Kidney tubule cell (primary cell): Measurements from ENCODE around the gene NPAS2.

Experiments
- DNase-seq: peaks from one replicate; pipeline ENCODE4 v3.0.0-alpha.2; 2018; ENCODE audit warnings: low spot score

NPAS2 gene

DNA sequence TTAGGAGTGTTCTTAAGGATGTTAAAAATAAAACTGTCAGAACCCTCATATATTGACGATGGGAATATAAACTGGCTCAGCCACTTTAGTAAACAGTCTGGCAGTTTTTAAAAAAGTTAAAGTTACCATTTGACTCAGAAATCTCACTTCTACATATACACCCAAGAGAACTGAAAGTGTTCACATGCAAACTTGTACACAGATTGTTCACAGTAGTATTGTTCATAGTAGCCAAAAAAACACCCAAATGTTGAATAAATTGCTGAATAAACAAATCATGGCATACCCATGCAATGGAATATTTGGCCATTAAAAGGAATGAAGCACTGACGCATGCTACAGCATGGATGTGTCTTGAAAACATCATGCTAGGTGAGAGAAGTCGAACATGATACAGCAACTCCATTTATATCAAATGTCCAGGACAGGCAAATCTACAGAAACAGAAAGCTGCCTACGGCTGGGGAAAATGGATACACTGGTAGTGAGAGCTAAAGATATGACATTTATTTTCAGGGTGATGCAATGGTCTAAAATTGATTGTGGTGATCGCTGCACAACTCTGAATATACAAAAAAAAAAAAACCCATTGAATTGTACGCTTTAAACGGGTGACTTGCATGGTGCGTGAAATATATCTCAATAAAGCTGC is 192.2 kb downstream of the NPAS2 start:
- DNase-seq: no peak

DNA sequence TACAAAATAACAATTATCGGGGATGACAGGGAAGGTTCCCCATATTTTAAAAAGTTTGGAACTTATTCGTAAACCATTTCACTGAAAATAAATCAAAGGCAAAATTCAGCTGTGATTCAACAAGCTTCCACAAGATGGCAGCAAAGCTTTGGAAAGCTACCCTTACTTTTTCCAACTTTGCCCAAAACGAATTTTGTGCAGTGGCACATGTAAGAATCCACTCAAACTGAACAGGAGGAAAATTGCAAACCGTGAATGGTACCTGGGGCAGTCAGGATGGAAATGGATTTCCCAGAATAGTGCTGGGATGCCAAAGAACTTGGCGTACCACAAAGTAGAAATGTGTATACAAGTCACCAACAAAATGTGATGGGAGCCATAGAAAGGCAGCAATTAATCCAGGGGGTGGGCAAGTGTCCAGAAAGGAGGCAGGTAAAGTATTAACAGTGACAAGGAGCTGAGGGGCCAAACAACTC is 192.8 kb downstream of the NPAS2 start:
- peak; percentile 53 for DNase-seq

DNA sequence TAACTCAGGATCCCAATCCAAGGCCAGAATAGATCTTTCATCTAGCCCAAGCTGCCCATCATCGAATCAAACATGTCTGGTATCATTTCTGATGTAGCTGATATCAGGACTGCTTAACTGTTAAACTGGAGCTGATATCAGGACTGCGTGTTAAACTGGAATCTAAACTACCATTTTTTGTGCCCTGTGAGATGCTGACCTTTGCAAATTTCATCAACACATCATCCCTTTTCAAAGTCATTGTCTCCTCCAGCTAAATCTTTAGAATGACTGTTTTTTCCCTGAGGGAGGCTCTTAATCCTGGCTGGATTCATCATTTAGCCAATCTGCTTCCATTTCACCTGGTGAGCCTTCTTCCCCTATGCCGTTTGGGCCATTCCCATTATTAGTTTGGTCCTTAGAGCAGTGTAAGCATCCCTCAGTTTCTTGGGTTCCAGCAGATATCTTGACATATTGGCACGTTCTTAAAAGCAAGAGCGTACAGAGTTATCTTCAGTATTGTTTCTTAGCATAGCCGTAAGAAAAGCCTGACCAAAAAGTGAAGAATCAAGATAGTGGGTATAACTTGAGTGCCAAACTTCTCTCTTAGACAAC is 194.4 kb downstream of the NPAS2 start:
- no peak for DNase-seq

DNA sequence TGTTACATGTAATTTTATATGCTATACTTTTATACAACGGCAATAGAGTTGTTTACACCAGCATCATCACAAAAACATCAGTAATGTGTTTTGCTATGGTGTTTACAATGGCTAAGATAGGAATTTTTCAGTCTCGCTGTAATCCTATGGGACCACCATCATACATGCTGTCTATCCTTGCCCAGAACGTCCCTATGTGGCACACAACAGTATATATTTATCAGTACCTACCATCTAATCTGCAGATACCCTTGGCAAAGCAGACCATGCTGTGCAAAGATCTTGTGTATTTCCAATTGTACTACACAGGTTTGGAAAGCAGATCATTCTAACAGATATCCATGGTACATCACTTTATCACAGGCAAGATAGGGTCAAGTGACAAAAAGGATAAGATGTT is 197.4 kb downstream of the NPAS2 start:
- no peak for DNase-seq

DNA sequence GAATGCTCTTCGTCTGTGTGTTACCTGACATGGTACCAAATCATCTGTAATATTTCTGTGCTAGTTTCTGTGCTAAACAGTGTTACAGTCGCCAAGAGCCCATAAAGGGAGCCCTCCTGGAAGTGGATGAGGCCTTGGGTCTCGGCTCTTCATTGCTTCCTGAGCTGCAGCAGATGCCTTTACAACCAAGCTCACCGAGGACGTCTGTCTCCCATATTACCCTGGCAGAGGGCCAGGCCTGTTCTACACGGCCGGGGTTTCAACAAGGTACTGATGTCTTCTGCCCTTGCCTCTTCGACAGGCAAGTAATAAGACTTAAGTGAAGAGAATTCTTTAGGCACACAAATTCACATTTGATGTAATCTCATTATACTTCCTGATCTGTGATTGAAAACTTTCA is 199.0 kb downstream of the NPAS2 start:
- no peak for DNase-seq

DNA sequence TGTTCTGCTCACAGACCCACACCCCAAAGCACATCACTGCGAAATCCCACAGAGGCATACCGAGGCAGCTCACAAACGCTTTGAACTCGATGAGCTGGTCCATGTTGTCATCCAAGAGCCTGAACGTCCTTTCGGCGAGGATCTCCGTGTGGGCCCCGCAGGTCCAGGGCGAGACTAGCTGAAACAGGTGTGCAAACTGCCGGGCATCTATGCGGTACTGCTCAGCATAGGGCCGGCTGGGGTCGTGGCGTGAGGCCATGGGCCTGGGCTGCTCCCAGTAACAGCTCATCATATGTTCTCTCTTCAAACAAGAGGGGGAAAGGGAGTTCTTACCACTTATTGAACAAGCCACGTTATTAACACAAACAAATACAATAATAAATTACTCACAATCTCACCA is 202.3 kb downstream of the NPAS2 start:
- no peak for DNase-seq

DNA sequence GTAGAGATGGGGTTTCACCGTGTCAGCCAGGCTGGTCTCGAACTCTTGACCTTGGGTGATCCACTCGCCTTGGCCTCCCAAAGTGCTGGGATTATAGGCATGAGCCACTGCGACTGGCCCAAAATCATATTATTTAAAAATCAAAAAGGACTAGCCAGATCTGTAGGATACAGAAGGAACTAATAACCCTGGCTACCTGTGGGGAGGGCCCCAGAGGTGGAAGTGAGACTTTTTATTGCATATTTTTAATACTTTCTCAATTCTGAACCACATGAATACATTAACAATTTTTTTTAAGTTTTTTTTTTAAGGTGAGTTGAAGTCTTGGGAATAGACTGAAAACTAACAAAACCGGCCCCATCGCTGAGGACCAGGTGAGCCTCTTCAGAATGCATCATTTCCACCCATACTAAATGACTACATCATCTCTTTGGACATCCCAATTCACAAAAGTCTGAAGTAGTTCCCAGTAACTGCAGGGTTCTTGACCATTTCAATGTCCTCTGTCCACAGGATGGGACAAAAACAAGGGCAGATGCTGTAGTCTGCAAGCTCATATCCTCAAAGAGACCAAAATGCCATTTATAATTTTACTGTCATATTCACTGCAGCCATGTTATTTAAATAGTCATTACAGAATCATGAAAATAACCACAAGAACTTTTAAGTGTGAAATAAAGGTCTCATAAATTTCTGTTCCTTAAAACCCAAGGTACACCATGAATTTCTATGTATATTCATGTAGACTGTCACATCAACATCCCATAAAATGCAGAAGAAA is 203.6 kb downstream of the NPAS2 start:
- DNase-seq: no peak

DNA sequence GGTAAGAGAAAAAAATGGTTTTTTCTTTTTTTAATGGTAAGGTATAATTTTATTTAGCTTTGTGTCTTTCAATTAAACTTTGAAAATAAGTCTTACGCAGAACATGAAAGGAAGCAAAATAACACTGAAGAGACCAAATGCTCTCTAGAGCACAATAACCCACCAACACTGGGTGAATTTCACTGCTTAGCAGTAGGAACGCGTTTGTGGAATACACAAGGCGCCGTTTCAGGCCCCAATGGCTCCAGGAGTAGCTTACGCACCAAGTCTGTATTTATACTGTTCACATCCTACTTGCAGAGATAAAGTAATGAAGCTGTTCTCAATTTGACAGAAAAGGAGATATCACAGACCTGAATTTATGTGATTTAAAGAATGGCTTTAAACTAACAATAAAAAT is 205.6 kb downstream of the NPAS2 start:
- DNase-seq: no peak

DNA sequence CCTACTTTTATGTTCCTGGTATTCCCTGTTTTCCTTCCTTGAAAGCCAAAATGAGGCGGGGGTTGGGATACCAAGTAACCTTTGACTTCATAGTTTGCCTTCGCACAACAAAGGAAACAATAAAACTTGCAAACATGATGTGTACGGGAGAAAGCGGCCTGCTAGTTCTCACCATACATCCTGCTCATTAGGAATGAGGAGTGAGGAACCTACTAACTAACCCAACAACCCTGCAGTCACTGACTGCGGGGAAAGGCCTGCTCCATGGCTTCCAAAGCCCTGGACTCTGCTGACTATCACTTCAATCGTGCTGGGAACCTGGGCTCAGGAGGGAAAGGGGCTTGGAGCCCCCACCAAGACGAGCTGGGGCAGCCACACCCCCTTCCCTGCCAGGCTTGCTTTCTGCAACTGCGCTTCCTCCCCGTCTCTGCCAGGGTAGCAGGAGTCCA is 206.3 kb downstream of the NPAS2 start:
- DNase-seq: no peak

DNA sequence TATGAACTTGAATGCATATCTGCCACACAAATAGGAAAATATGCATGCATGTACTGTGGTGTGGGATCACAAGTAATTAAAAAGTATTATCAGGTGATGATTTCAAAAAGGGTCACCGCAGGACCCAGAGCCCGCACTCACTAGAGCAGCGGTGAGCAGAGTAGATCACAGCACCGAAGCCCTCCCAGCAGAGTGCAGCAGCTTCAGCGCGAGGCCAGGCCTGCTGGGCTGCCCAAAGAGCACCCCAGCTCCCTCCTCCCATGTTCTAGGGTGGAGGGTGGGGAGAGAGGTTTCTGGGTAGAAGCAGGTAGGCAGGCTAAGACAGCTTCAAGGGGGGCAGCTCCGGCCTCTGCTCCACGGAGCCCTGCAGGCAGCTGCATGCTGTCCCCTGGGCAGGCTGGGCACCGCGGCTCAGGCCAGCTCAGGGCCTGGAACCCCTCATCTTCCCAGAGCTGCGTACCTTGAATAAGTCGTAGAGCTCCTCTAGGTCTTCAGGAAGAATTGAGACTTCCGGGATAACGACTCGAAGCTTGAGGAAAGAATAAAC is 207.1 kb downstream of the NPAS2 start:
- no peak for DNase-seq

DNA sequence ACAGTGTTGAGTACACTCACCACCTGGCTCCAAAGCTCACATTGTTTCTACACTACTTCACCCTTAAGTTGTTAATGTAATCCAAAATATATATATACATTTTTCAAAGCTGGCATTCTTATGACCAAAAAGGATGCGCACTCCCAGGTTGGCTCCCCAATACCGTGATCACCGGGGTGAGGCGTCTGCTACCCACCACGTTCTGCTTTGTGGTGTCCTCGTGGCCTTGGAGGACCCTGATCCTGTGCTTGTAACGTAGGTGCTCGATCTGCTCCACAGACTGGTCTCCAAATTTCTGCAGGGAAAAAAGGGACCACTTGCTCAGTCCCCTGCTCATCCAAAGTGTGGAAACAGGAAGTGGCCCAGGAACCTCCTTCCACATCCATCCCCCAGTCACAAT is 207.9 kb downstream of the NPAS2 start:
- DNase-seq: no peak

DNA sequence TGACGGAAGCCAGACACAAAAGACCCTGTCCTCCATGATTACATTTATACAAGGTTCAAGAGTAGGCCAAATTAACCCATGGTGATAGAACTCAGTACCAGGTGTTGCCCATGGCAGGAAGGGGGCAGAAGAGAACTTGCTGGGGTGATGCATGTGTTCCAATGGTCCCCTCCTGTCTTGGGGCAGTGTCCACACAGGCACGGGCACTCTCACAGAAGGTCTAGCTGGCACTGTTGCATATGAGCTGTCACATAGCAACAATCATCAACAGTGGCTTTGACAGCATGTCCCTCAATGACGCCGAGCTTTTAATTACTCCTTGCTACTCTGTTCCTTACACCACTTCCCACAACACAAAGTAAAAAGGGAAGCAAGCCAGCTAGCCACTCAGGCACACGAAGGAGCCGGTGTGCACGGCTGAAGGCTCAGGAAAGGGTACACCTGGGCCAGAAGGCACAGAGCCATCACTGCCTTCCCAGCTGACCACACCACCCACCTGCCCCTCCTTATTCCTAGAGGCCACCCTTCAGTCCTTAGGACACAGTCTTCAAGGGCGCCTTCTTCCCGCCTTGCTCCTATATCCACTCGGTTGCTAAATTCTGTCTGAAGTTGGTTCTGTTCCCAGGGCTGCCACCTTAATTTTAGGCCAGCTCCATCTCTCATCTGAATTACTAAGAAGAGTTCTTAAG is 211.1 kb downstream of the NPAS2 start:
- DNase-seq: no peak

DNA sequence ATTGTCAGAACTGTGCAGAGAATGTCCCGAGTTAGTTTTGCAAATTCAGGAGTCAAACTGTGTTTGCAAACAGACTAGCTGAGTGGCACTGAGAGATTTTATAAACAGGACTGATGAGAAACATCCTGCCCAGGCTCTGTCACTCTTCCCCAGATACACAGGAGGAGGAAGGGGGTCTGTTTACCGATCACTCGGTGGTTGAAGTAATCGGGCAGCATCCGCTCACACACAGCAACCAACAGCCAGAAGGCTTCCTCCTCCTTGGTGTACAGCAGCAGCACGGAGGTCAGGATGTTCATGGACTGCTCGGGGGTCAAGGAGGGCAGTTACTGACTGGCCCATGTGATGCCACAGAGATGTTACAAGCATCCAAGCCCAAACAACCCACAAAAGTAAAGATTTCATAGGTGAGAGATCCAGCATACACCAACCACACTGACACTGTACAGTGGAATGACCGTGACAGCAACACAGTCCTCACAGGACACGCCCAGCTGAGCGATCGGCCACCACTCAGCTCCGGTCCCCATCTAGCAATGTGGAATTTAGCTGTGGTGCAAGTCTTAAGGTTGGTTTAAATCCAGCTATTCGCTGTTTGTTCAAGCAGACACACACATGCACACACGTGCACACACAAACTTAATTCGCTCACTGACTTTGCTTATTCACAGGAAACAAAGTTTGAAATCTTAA is 212.3 kb downstream of the NPAS2 start:
- DNase-seq: no peak

DNA sequence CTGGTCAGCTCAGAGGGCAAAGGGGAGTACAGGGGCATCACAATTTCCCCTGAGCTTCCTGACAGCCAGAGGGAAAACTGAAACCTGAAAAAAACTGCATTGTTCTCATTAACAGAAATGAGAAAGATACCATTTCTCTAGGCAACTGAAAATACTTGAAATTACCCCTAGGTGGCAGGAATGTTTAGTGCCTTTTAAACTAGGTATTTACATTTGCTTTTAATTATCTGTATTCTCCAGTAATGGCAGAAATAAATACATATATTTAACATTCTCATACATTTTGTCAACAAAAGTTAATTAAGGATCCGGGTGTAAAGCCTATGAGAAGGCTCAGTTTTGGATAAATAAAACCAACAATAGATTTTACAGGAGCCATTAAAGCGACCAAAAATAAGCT is 216.6 kb downstream of the NPAS2 start:
- peak; percentile 35 for DNase-seq

DNA sequence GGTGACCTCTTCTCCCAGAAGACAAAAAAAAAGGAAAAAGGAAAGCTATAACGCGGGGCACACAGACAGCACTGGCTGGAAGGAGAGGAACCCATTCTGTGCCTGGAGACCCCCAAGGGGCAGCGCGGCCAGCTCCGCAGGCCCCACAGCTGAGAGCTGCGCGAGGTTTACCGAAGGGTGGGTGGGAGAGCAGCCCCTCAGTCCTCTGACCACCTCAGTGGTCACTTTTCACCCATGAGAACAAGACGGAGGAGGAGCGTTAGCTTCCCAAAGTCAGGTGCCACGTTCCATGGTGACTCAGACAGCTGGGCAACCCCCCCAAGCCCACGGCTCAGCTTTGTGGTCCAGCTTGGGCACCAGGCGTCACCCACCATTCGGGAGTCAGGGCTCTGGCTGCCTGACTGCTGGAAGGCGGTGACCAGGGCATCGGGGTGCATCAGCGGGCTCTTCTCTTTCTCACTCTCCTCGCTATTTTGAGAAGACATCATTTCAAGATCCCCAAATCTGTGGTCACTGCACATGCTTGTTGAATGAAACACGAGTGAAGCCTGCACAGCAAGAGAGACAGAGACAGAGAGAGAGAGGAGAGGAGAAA is 217.3 kb downstream of the NPAS2 start:
- DNase-seq: no peak

DNA sequence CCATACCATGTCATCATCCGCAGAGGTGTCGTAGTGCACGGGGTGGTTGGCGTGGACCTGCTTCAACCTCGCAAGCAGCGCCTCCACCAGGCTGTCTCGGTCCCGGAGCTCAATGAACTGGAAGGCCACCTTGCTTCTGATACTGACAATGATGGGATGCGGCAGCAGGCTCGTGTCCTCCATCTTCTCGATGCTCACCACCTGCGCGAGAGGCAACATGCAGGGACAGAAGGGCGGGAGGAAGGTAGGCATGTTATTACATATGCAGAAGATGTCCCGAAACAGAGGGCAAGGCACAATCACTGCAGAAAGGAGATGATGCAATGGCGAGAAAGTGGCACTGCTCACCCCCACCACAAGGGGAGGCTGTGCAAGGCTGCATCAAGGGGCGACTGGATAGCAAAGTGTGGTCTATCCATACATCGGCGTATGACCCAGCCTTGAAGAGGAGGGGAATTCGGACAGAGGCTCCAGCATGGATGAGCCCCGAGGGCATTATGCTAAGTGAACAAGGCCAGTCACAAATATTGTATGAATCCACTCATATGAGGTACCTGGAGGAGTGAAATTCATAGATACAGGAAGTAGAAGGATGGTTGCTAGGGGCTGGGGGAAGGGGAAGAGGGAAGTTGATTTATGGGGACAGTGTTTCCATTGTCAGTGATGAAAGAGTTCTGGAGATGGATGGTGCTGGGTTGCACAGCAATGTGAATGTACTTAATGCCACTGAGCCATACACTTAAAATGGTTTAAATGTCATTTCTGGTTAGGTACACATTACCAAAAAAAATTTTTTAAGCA is 218.7 kb downstream of the NPAS2 start:
- DNase-seq: peak; percentile 18

DNA sequence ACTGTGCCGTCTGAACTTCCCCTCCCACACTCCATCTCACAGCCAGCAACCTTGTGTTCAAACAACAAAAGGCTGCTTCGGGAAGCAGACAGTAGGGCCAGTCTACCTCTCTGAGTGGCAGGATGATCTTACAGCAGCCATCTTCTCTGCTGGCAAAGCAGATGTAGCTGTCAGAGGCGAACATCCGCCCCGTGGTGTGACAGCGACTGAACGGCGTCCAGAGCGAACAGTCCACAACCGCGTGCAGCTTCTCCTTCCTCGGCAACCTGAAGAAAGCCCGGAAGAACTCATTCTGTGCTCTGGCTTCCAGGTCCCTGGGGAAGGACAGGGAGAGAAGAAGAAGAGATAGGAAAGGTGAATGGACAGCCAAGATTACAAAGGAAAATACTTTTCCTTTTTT is 220.1 kb downstream of the NPAS2 start:
- no peak for DNase-seq

DNA sequence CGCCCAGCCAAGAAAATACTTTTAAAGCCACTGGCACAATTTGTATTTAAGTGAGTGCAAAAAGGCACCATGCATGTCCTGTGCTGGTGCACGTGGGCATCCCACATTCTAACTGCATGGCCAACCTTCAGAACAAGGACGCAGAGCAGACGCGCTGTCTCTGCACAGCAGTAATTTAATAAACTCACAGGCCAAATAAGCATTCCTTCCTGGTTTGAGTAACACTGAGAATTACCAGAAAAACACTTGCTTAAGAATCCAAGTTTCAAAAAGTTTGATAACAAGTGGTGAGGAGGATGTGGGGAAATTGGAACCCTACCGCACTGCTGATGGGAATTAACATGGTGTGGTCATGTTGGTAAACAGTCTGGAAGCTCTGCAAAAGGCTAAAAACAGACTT is 220.8 kb downstream of the NPAS2 start:
- no peak for DNase-seq

DNA sequence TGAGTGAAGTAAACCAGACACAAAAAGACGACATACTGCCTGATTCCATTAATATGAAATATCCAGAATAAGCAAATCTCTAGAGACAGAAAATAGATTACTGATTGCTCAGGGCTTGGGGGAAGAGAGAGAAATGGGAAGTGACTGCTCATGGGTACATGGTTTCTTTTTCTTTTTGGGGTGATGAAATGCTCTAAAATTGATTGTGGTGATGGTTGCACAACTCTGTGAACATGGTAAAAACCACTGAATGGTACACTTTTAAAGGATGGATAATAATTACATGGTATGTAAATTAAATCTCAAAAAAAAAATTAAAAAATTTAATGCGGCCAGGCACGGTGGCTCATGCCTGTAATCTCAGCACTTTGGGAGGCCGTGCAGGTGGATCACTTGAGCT is 221.5 kb downstream of the NPAS2 start:
- no peak for DNase-seq

DNA sequence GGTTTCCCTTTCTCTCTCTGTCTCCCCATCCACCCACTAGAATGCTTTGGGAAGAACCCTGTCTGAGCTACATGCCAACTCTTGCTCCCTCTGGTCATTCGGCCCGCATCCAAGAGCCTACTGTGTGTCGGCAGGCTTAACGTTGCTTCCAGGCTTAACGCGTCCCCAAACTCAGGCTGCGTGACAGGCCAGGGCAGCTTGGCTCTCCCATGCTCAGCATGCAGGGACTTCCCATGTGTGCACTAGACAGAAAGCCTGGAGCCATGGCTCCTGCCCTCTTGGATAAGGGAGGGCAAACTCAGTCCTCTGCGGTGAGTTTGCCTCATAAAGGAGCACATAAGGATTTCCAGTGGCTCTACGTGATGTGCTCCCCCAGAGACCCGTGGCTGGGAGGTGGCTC is 225.4 kb downstream of the NPAS2 start:
- no peak for DNase-seq
